ENCODE results near the gene HEATR5A. TPM values are rescaled to one million over a fixed set of nuclear protein-coding genes. Genes with fewer than 3 reads are reported as not detected.
A peak's percentile ranks its signal among the peaks of the same experiment; 100 is the strongest.

Gene HEATR5A
- total and polyA plus RNA-seq, 2 of the 13 experiments (the other 11 are each of a cell fraction or from before 2014, with no cell fraction given) = 36.4 to 105 TPM

- peak; percentile 56; the same call in 1 of the 2 replicates for TF ChIP-seq AHDC1 (CRISPR knock-in tag; IDR thresholded peaks at IDR 0.05; ENCODE audit: borderline replicate concordance)
- TF ChIP-seq STAG1 (CRISPR knock-in tag; IDR thresholded peaks at IDR 0.05) = peak; percentile 12; the same call in 1 of the 2 replicates
- no peak for TF ChIP-seq RBFOX2 (IDR thresholded peaks at IDR 0.05; ENCODE audit: low read depth, low read length)
- TF ChIP-seq TP53 (CRISPR knock-in tag; conservative IDR thresholded peaks at IDR 0.05) = no peak
- peak; percentile 28; the same call in 1 of the 2 replicates for TF ChIP-seq MAFF (IDR thresholded peaks at IDR 0.05; ENCODE audit: low read depth, low read length)
- no peak for TF ChIP-seq ZMAT5 (CRISPR knock-in tag; IDR thresholded peaks at IDR 0.05; ENCODE audit: borderline replicate concordance, low read depth)
- TF ChIP-seq ZBTB39 (CRISPR knock-in tag; IDR thresholded peaks at IDR 0.05) = peak; percentile 69
- TF ChIP-seq ZHX1 (CRISPR knock-in tag; IDR thresholded peaks at IDR 0.05; ENCODE audit: low read depth) = 0 out of 2 replicates have a peak, but pooled peaks have one; percentile 46
- TF ChIP-seq ATF4 (CRISPR knock-in tag; IDR thresholded peaks at IDR 0.05) = peak in 1 of 2 experiments; percentile 83; a peak in 1 of 4 replicates
- TF ChIP-seq RFXAP (CRISPR knock-in tag; IDR thresholded peaks at IDR 0.05; ENCODE audit: borderline replicate concordance) = no peak; the same call in 1 of the 2 replicates
- no peak for TF ChIP-seq PRDM4 (CRISPR knock-in tag; IDR thresholded peaks at IDR 0.05; ENCODE audit: borderline replicate concordance)
Measured at GRCh38 chr14:31457665-31458659, 37.6 kb upstream of the HEATR5A start (continued).
